PC-3 (cell line): ENCODE results near the gene KCNH6. TPM values are rescaled to one million over a fixed set of nuclear protein-coding genes. Genes with fewer than 3 reads are reported as not detected.

ENCODE experiments used
- ATAC-seq: fragments of 200-7000 bp; cut with Tn5 transposase; 2 replicates; pipeline ENCODE4 v1.9.1; 2020; ENCODE audit warnings: mild to moderate bottlenecking, moderate library complexity
- BruUV-seq: library from RNA; stranded (reverse); fragments of 400-500 nt; replicated peaks from 2 replicates; lab custom pipeline; 2021; lab: Mats Ljungman, UMichigan
- CTCF ChIA-PET: fragments of 300-600 bp; sonication (Branson Sonifier 250); formaldehyde crosslinking; loops from one replicate; lab custom pipeline; 2022; ENCODE audit warnings: antibody characterized with exemption; lab: Charles Lee
- POLR2A ChIA-PET: fragments of 300-600 bp; sonication (Branson Sonifier 250); formaldehyde crosslinking; loops from one replicate; lab custom pipeline; 2022; ENCODE audit warnings: antibody characterized with exemption; ENCODE audit not compliant: unreplicated experiment; lab: Charles Lee
- DNase-seq: peaks from one replicate; pipeline ENCODE4 v3.0.0-alpha.2; 2015
- H2AFZ ChIP-seq: fragments of 300-600 bp; sonication (generic); 2 replicates; pipeline ENCODE4 v1.6.0; 2016; ENCODE audit warnings: antibody characterized with exemption, low read length
- H3F3A ChIP-seq: fragments of 300-600 bp; sonication (generic); one replicate; pipeline ENCODE4 v1.6.0; 2017; ENCODE audit warnings: antibody characterized with exemption, low read length, control low read depth, mild to moderate bottlenecking; ENCODE audit not compliant: unreplicated experiment
- H3K27ac ChIP-seq: fragments of 300-600 bp; sonication (generic); 2 replicates; pipeline ENCODE4 v1.5.1; 2016; ENCODE audit warnings: mild to moderate bottlenecking, low read length
- H3K27me3 ChIP-seq: fragments of 300-600 bp; sonication (generic); 2 replicates; pipeline ENCODE4 v1.6.1; 2016; ENCODE audit warnings: low read length, mixed read lengths
- H3K36me3 ChIP-seq: fragments of 300-600 bp; sonication (generic); 2 replicates; pipeline ENCODE4 v1.6.1; 2016; ENCODE audit warnings: low read depth, mixed run types, low read length, mixed read lengths
- H3K4me1 ChIP-seq: fragments of 300-600 bp; sonication (generic); 2 replicates; pipeline ENCODE4 v1.5.1; 2016; ENCODE audit warnings: low read length; ENCODE audit not compliant: insufficient read depth
- H3K4me2 ChIP-seq: fragments of 300-600 bp; sonication (generic); 2 replicates; pipeline ENCODE4 v1.6.0; 2016; ENCODE audit warnings: low read length
- H3K4me3 ChIP-seq: fragments of 300-600 bp; sonication (generic); 2 replicates; pipeline ENCODE4 v1.5.1; 2016; ENCODE audit warnings: mild to moderate bottlenecking, low read length, mixed read lengths
- H3K79me2 ChIP-seq: fragments of 300-600 bp; sonication (generic); 2 replicates; pipeline ENCODE4 v1.6.1; 2017; ENCODE audit warnings: low read length, mixed read lengths
- H3K9ac ChIP-seq: fragments of 300-600 bp; sonication (generic); 2 replicates; pipeline ENCODE4 v1.6.0; 2016; ENCODE audit warnings: mild to moderate bottlenecking, low read length
- H3K9me2 ChIP-seq: fragments of 300-600 bp; sonication (generic); replicated peaks from 2 replicates; pipeline ENCODE4 v1.6.1; 2016; ENCODE audit warnings: mixed run types, low read length, mixed read lengths
- H3K9me3 ChIP-seq: fragments of 300-600 bp; sonication (generic); 2 replicates; pipeline ENCODE4 v1.6.1; 2016; ENCODE audit warnings: low read length, mixed read lengths
- H4K20me1 ChIP-seq: fragments of 300-600 bp; sonication (generic); 2 replicates; pipeline ENCODE4 v1.6.1; 2016; ENCODE audit warnings: low read length, mixed read lengths
- CTCF ChIP-seq: fragments of 300-600 bp; sonication (generic); conservative IDR thresholded peaks from 2 replicates; pipeline ENCODE4 v1.5.1; 2017; ENCODE audit warnings: antibody characterized with exemption, low read depth, mild to moderate bottlenecking, low read length
- EZH2 ChIP-seq: fragments of 300-600 bp; sonication (generic); IDR thresholded peaks from one replicate; pipeline ENCODE4 v1.6.1; 2017; ENCODE audit warnings: antibody characterized with exemption, mild to moderate bottlenecking, low read length; ENCODE audit not compliant: unreplicated experiment
- EZH2phosphoT487 ChIP-seq: fragments of 300-600 bp; sonication (generic); IDR thresholded peaks from 2 replicates; pipeline ENCODE4 v1.6.1; 2018; ENCODE audit warnings: mild to moderate bottlenecking, antibody characterized with exemption, low read length, borderline replicate concordance
- intact Hi-C: fragments of 100-400 bp; cut with micrococcal nuclease; formaldehyde crosslinking; loops from 2 replicates; pipeline ENCODE4 v1.9.0; 2023
- total RNA-seq: library from RNA; depleted of rRNA; stranded (reverse); fragments of >200 nt; gene quantifications from 2 replicates; pipeline ENCODE4 v1.2.3, GENCODE V29; 2014

KCNH6 gene
- total RNA-seq, 1 experiment from 2014 or later: not detected

DNA sequence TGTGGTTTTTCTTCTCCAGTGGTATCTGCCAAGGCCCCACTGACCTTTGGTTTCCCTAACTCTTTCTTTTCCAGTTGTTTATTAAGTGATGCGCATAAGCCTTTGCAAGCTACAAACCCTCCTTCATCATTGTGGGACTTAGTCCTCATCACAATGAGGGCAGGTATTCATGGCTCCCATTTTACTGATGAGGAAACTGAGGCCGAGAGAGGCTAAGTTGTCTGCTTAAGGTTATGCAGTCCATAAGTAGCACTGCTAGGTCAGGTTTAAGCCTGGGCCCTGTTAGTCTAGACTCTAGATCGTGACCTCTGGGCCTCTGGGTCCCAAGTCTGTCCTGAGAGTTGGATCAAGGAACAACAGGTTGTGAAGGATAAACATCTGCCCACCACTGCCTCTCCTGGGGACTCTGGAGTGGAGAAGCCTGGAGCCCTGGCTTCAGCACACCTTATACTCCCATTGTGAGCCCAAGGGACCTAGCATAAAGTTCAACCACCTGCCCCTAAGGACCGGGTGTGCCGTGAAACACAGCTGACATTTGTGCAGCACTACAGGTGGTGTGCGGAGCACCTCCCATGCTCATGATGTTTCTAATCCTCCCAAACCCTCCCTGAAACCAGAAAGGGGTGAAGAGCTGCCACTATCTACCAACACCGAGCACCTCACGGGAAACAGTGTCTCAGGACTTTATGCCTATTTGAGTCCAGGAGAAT, 5.2 kb upstream of the KCNH6 start:
- no peaks in the 10 kb centered on the region for H3K79me2 ChIP-seq
- H3F3A ChIP-seq: no peaks in the 10 kb centered on the region
- H3K9ac ChIP-seq: no peak overlapping the region
- TF ChIP-seq CTCF (no peak), EZH2 (no peak), EZH2phosphoT487 (no peak)
- peaks cover 14% of the 10 kb centered on the region for H3K4me1 ChIP-seq
- no peaks in the 10 kb centered on the region for H3K9me2 ChIP-seq
- no peak overlapping the region; the same call in 1 of the 2 replicates for H3K4me2 ChIP-seq
- no peaks in the 10 kb centered on the region for H4K20me1 ChIP-seq
- DNase-seq (no peak), ATAC-seq (no peak)
- intact Hi-C loops: no loop called here
- H3K9me3 ChIP-seq: no peaks in the 10 kb centered on the region
- no peaks in the 10 kb centered on the region for H3K36me3 ChIP-seq
- no peak overlapping the region for H3K4me3 ChIP-seq
- POLR2A ChIA-PET: no interaction called here
- H2AFZ ChIP-seq: no peak overlapping the region
- no TSS peak for BruUV-seq
- no peaks in the 10 kb centered on the region for H3K27me3 ChIP-seq
- H3K27ac ChIP-seq: peak overlapping the region; percentile 25; the same call in 1 of the 2 replicates
- CTCF ChIA-PET: no interaction called here

GRCh38 chr17:63519116-63519881, 3.9 kb upstream of the KCNH6 start:
- no peaks in the 10 kb centered on the region for H4K20me1 ChIP-seq
- no peaks in the 10 kb centered on the region for H3K9me2 ChIP-seq
- no peak overlapping the region for H2AFZ ChIP-seq
- CTCF ChIA-PET: no interaction called here
- H3K4me1 ChIP-seq: peaks cover 14% of the 10 kb centered on the region
- H3K4me3 ChIP-seq: no peak overlapping the region
- POLR2A ChIA-PET: no interaction called here
- intact Hi-C loops: no loop called here
- H3K27ac ChIP-seq: no peak overlapping the region
- ATAC-seq (no peak), DNase-seq (no peak)
- H3K9ac ChIP-seq: no peak overlapping the region
- no peaks in the 10 kb centered on the region for H3K79me2 ChIP-seq
- no peaks in the 10 kb centered on the region for H3F3A ChIP-seq
- H3K36me3 ChIP-seq: no peaks in the 10 kb centered on the region
- TF ChIP-seq EZH2: no peak
- TF ChIP-seq CTCF: no peak
- no peak for TF ChIP-seq EZH2phosphoT487
- no peak overlapping the region for H3K4me2 ChIP-seq
- H3K9me3 ChIP-seq: no peaks in the 10 kb centered on the region
- no peaks in the 10 kb centered on the region for H3K27me3 ChIP-seq
- no TSS peak for BruUV-seq
